Trophoblast cell (in vitro differentiated cells and primary cell): ENCODE data around the gene INCENP.

Experiments
- DNase-seq, 2 donors: peaks; one replicate each; pipeline ENCODE4 v3.0.0-alpha.2; 2016
- H2AFZ ChIP-seq: 2 replicates; pipeline ENCODE4 v1.6.1; 2013; ENCODE audit warnings: low read length, moderate library complexity, mild to moderate bottlenecking; ENCODE audit not compliant: insufficient read depth, poor library complexity
- H2AK5ac ChIP-seq: 2 replicates; pipeline ENCODE4 v1.6.1; 2013; ENCODE audit warnings: mild to moderate bottlenecking, low read length
- H2BK120ac ChIP-seq: 2 replicates; pipeline ENCODE4 v1.6.1; 2013; ENCODE audit warnings: low read length, mild to moderate bottlenecking, moderate library complexity; ENCODE audit not compliant: insufficient read depth, poor library complexity
- H2BK12ac ChIP-seq: 2 replicates; pipeline ENCODE4 v1.6.1; 2013; ENCODE audit warnings: mild to moderate bottlenecking, low read length, moderate library complexity
- H2BK5ac ChIP-seq: 2 replicates; pipeline ENCODE4 v1.6.1; 2013; ENCODE audit warnings: low read length, low read depth, moderate library complexity, mild to moderate bottlenecking; ENCODE audit not compliant: poor library complexity
- H3K14ac ChIP-seq: 2 replicates; pipeline ENCODE4 v1.6.1; 2013; ENCODE audit warnings: mild to moderate bottlenecking, low read length
- H3K18ac ChIP-seq: 2 replicates; pipeline ENCODE4 v1.6.1; 2013; ENCODE audit warnings: mild to moderate bottlenecking, low read length
- H3K23ac ChIP-seq: 2 replicates; pipeline ENCODE4 v1.6.1; 2013; ENCODE audit warnings: low read length
- H3K27ac ChIP-seq: 2 replicates; pipeline ENCODE4 v1.5.1; 2013; ENCODE audit warnings: low read depth, mild to moderate bottlenecking, inconsistent platforms, low read length, moderate library complexity
- H3K27me3 ChIP-seq: 2 replicates; pipeline ENCODE4 v1.6.1; 2013; ENCODE audit warnings: inconsistent platforms, mild to moderate bottlenecking, low read length, moderate library complexity; ENCODE audit not compliant: insufficient read depth
- H3K36me3 ChIP-seq, 2 experiments: 1 replicate in 1 of 2; 2 replicates in 1 of 2; pipeline ENCODE4 v1.6.1; 2013; ENCODE audit warnings: low read length in 2 of 2, mild to moderate bottlenecking in 2 of 2, moderate library complexity in 1 of 2; ENCODE audit not compliant: insufficient read depth in 2 of 2, control insufficient read depth in 1 of 2
- H3K4ac ChIP-seq: 2 replicates; pipeline ENCODE4 v1.6.1; 2013; ENCODE audit warnings: low read depth, mild to moderate bottlenecking, low read length, moderate library complexity
- H3K4me1 ChIP-seq, 2 experiments: 1 replicate in 1 of 2; 2 replicates in 1 of 2; pipeline ENCODE4 v1.6.1; 2013; ENCODE audit warnings: low read length in 2 of 2, mild to moderate bottlenecking in 2 of 2, moderate library complexity in 1 of 2; ENCODE audit not compliant: insufficient read depth in 2 of 2, control insufficient read depth in 1 of 2
- H3K4me2 ChIP-seq: 2 replicates; pipeline ENCODE4 v1.6.1; 2013; ENCODE audit warnings: inconsistent platforms, mild to moderate bottlenecking, low read length, moderate library complexity
- H3K4me3 ChIP-seq: 2 replicates; pipeline ENCODE4 v1.5.1; 2013; ENCODE audit warnings: mild to moderate bottlenecking, low read depth, low read length, inconsistent platforms
- H3K79me1 ChIP-seq: one replicate; pipeline ENCODE4 v1.6.1; 2013; ENCODE audit warnings: low read length
- H3K79me2 ChIP-seq: 2 replicates; pipeline ENCODE4 v1.6.1; 2013; ENCODE audit warnings: low read length, mild to moderate bottlenecking; ENCODE audit not compliant: control insufficient read depth, insufficient read depth, poor library complexity
- H3K9ac ChIP-seq: 2 replicates; pipeline ENCODE4 v1.6.1; 2013; ENCODE audit warnings: mild to moderate bottlenecking, low read length
- H3K9me3 ChIP-seq: 2 replicates; pipeline ENCODE4 v1.6.1; 2013; ENCODE audit warnings: low read depth, mild to moderate bottlenecking, control low read depth, inconsistent platforms, low read length; ENCODE audit not compliant: insufficient read depth
- H4K12ac ChIP-seq: 2 replicates; pipeline ENCODE4 v1.6.1; 2013; ENCODE audit warnings: low read depth, mild to moderate bottlenecking, low read length, moderate library complexity
- H4K8ac ChIP-seq: 2 replicates; pipeline ENCODE4 v1.6.1; 2013; ENCODE audit warnings: low read depth, mild to moderate bottlenecking, low read length, moderate library complexity
- H4K91ac ChIP-seq: one replicate; pipeline ENCODE4 v1.6.1; 2013; ENCODE audit warnings: low read depth, mild to moderate bottlenecking, low read length, moderate library complexity
- WGBS: extraction: QIAGEN DNeasy Blood & Tissue Kit; methylation state at CpG from one replicate; pipeline ENCODE4 v1.1.7; 2013; ENCODE audit warnings: missing lambda C conversion rate; ENCODE audit not compliant: insufficient read length, insufficient coverage; ENCODE audit errors: extremely low coverage; 5-methylcytosine and 5-hydroxymethylcytosine counted together

Gene INCENP

GRCh38 chr11:62108017-62108750, 15.6 kb upstream of the INCENP start:
- no peak overlapping the region for H3K18ac ChIP-seq
- H4K12ac ChIP-seq = no peak overlapping the region
- no CpG with 5 or more reads among the region's 14 CpGs for WGBS
- H3K4me2 ChIP-seq = no peak overlapping the region
- no peaks in the 10 kb centered on the region for H3K36me3 ChIP-seq
- no peak overlapping the region for H3K14ac ChIP-seq
- no peak overlapping the region for H4K8ac ChIP-seq
- H3K9me3 ChIP-seq = no peaks in the 10 kb centered on the region
- no peak overlapping the region for H2BK120ac ChIP-seq
- H3K27ac ChIP-seq = no peak overlapping the region
- DNase-seq = peak; percentile 58 to 85
- H4K91ac ChIP-seq = no peak overlapping the region
- no peaks in the 10 kb centered on the region for H3K79me2 ChIP-seq
- H2AFZ ChIP-seq = no peak overlapping the region
- no peaks in the 10 kb centered on the region for H3K4me1 ChIP-seq
- peak overlapping the region; percentile 4 for H2BK12ac ChIP-seq
- no peak overlapping the region for H2BK5ac ChIP-seq
- no peak overlapping the region for H3K4ac ChIP-seq
- no peak overlapping the region for H2AK5ac ChIP-seq
- H3K23ac ChIP-seq = no peak overlapping the region
- no peaks in the 10 kb centered on the region for H3K27me3 ChIP-seq
- no peak overlapping the region for H3K4me3 ChIP-seq
- H3K9ac ChIP-seq = no peak overlapping the region
- no peaks in the 10 kb centered on the region for H3K79me1 ChIP-seq

GRCh38 chr11:62108971-62109404, 14.8 kb upstream of the INCENP start:
- H4K91ac ChIP-seq = no peak overlapping the region
- no peaks in the 10 kb centered on the region for H3K27me3 ChIP-seq
- H4K12ac ChIP-seq = no peak overlapping the region
- no peak overlapping the region for H4K8ac ChIP-seq
- DNase-seq = no peak
- no peak overlapping the region for H3K4me2 ChIP-seq
- no peak overlapping the region for H3K4ac ChIP-seq
- no peaks in the 10 kb centered on the region for H3K9me3 ChIP-seq
- H2AK5ac ChIP-seq = no peak overlapping the region
- H2BK5ac ChIP-seq = no peak overlapping the region
- H2BK12ac ChIP-seq = no peak overlapping the region
- H3K14ac ChIP-seq = no peak overlapping the region
- no peaks in the 10 kb centered on the region for H3K79me2 ChIP-seq
- no peak overlapping the region for H2AFZ ChIP-seq
- no peaks in the 10 kb centered on the region for H3K4me1 ChIP-seq
- H3K79me1 ChIP-seq = no peaks in the 10 kb centered on the region
- no peak overlapping the region for H3K4me3 ChIP-seq
- no peak overlapping the region for H3K27ac ChIP-seq
- H3K36me3 ChIP-seq = no peaks in the 10 kb centered on the region
- H3K18ac ChIP-seq = no peak overlapping the region
- no CpG with 5 or more reads among the region's 6 CpGs for WGBS
- no peak overlapping the region for H2BK120ac ChIP-seq
- H3K23ac ChIP-seq = no peak overlapping the region
- H3K9ac ChIP-seq = no peak overlapping the region

GRCh38 chr11:62115085-62115694, 8.6 kb upstream of the INCENP start:
- no CpG with 5 or more reads among the region's 5 CpGs for WGBS
- Histone ChIP-seq H2BK5ac (no peak overlapping the region), H4K8ac (no peak overlapping the region), H4K12ac (no peak overlapping the region), H3K23ac (no peak overlapping the region), H3K9me3 (no peaks in the 10 kb centered on the region), H3K18ac (no peak overlapping the region), H2AK5ac (no peak overlapping the region), H3K4me1 (no peaks in the 10 kb centered on the region), H3K4me3 (no peak overlapping the region), H3K14ac (no peak overlapping the region), H2AFZ (no peak overlapping the region), H3K9ac (no peak overlapping the region), H4K91ac (no peak overlapping the region), H3K79me2 (no peaks in the 10 kb centered on the region), H2BK120ac (no peak overlapping the region), H2BK12ac (no peak overlapping the region), H3K27ac (no peak overlapping the region), H3K36me3 (no peaks in the 10 kb centered on the region), H3K79me1 (no peaks in the 10 kb centered on the region), H3K27me3 (no peaks in the 10 kb centered on the region), H3K4me2 (no peak overlapping the region), H3K4ac (no peak overlapping the region)
- no peak for DNase-seq

DNA sequence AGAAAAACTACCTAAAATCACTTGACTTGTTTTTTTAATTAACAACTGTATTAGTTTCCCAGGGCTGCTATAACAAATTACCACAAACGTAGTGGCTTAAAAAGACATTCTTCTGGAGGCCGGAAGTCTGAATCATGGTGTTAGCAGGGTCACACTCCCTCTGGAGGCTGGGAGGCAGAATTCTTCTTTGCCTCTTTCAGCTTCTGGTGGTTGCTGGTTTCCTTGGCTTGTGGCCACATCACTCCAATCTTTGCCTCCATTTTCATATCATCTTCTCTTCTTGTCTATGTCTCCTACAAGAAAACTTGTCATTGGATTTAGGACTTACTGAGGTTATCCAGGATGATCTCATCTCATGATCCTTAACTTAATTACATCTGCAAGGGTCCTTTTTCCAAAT, 7.4 kb upstream of the INCENP start:
- no peaks in the 10 kb centered on the region for H3K79me1 ChIP-seq
- no CpG with 5 or more reads among the region's 2 CpGs for WGBS

More for the DNA sequence above, 7.4 kb upstream of the INCENP start:
- Histone ChIP-seq H3K23ac (no peak overlapping the region), H2AFZ (no peak overlapping the region), H2AK5ac (no peak overlapping the region), H3K27ac (no peak overlapping the region), H3K18ac (no peak overlapping the region), H2BK12ac (no peak overlapping the region), H3K14ac (no peak overlapping the region), H4K91ac (no peak overlapping the region), H3K4me3 (no peak overlapping the region), H3K9me3 (no peaks in the 10 kb centered on the region), H2BK120ac (no peak overlapping the region), H3K4me1 (no peaks in the 10 kb centered on the region), H3K79me2 (no peaks in the 10 kb centered on the region), H2BK5ac (no peak overlapping the region), H4K12ac (no peak overlapping the region), H3K27me3 (no peaks in the 10 kb centered on the region), H3K4ac (no peak overlapping the region), H3K36me3 (no peaks in the 10 kb centered on the region), H4K8ac (no peak overlapping the region), H3K4me2 (no peak overlapping the region), H3K9ac (no peak overlapping the region)
- no peak for DNase-seq
